Measurements from ENCODE around the gene VWA8. TPM values are rescaled to one million over a fixed set of nuclear protein-coding genes. Genes with fewer than 3 reads are reported as not detected.

The VWA8 gene
- total and polyA plus RNA-seq, 2 of the 8 experiments (the other 6 are each of a cell fraction or from before 2014, with no cell fraction given), result 5.9 to 19.6 TPM

DNA sequence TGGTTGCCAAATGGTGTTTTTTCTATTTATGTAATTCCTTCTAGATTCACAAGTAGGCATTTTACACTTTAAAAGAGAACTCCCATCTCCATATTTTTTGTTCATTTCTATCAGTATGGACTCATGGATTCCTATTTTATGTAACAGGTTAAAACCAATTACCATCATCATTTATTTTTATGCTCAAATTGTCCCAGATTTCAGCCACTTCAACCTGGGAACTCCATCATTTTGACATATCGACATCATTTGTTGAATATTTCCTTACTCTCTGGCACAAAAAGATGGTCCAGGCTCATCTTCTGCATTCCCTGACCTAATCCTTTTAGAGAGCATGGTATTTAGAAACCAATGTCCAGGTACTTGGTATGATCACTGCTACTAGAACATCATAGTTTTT lies 79.9 kb downstream of the VWA8 start (continued):
- no peak for TF ChIP-seq POLR2A (IDR thresholded peaks at IDR 0.05; ENCODE audit: control extremely low read depth in 1 of 2, low read depth in 2 of 2, low read length in 2 of 2)
- no peak for TF ChIP-seq BCL11A (IDR thresholded peaks at IDR 0.05; ENCODE audit: low read depth in 2 of 2, low read length in 2 of 2)
- no peak for TF ChIP-seq SP4 (IDR thresholded peaks at IDR 0.05; ENCODE audit: low read length)
- no peak for TF ChIP-seq SP1 (IDR thresholded peaks at IDR 0.05; ENCODE audit: low read depth, low read length)
- TF ChIP-seq, protein P1, sequence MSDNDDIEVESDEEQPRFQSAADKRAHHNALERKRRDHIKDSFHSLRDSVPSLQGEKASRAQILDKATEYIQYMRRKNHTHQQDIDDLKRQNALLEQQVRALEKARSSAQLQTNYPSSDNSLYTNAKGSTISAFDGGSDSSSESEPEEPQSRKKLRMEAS (IDR thresholded peaks at IDR 0.05), result no peak
- no peak for TF ChIP-seq GTF2F1 (IDR thresholded peaks at IDR 0.05; ENCODE audit: borderline replicate concordance, low read depth, low read length)
- no peak for TF ChIP-seq KDM5A (IDR thresholded peaks at IDR 0.05; ENCODE audit: low read length)
- TF ChIP-seq CEBPB (IDR thresholded peaks at IDR 0.05; ENCODE audit: low read depth, low read length), result no peak
- TF ChIP-seq RNF2 (IDR thresholded peaks at IDR 0.05; ENCODE audit: borderline replicate concordance, low read depth, low read length, missing control alignments, poor library complexity, severe bottlenecking), result no peak
